ENCODE data around the gene PIGBOS1. TPM values are rescaled to one million over a fixed set of nuclear protein-coding genes. Genes with fewer than 3 reads are reported as not detected.

Gene PIGBOS1
- total and polyA plus RNA-seq, 2 experiments from 2014 or later = 13.7 to 30.4 TPM

- Histone ChIP-seq H3K4me3 (no peak overlapping the region), H3K27ac (no peak overlapping the region), H3K27me3 (no peaks in the 10 kb centered on the region), H3K36me3 (peaks cover 5% of the 10 kb centered on the region), H3K9me3 (ENCODE audit: low read depth) (no peaks in the 10 kb centered on the region), H3K4me1 (ENCODE audit: low read depth) (no peaks in the 10 kb centered on the region)
- DNase-seq (ENCODE audit: low read depth in 1 of 2, low spot score in 1 of 2) = no peak
- no peak for TF ChIP-seq CTCF (IDR thresholded peaks at IDR 0.05; ENCODE audit: low read depth, low read length)
Measured at GRCh38 chr15:55358471-55358870, 39.5 kb upstream of the PIGBOS1 start.

- peak in 1 of 2 donors; percentile 12 for DNase-seq (ENCODE audit: low read depth in 1 of 2, low spot score in 1 of 2)
- Histone ChIP-seq H3K27me3 (no peaks in the 10 kb centered on the region), H3K36me3 (peaks cover 5% of the 10 kb centered on the region), H3K4me1 (ENCODE audit: low read depth) (no peaks in the 10 kb centered on the region), H3K4me3 (no peak overlapping the region), H3K27ac (no peak overlapping the region), H3K9me3 (ENCODE audit: low read depth) (no peaks in the 10 kb centered on the region)
- no peak for TF ChIP-seq CTCF (IDR thresholded peaks at IDR 0.05; ENCODE audit: low read depth, low read length)
Measured at GRCh38 chr15:55357774-55358173, 38.9 kb upstream of the PIGBOS1 start.

- Histone ChIP-seq H3K9me3 (ENCODE audit: low read depth) (no peaks in the 10 kb centered on the region), H3K4me1 (ENCODE audit: low read depth) (no peaks in the 10 kb centered on the region), H3K4me3 (no peak overlapping the region), H3K36me3 (peaks cover 5% of the 10 kb centered on the region), H3K27ac (no peak overlapping the region), H3K27me3 (no peaks in the 10 kb centered on the region)
- no peak for TF ChIP-seq CTCF (IDR thresholded peaks at IDR 0.05; ENCODE audit: low read depth, low read length)
- no peak for DNase-seq (ENCODE audit: low read depth in 1 of 2, low spot score in 1 of 2)
Measured at GRCh38 chr15:55356985-55357585, 38.2 kb upstream of the PIGBOS1 start.

GRCh38 chr15:55353025-55353424, 34.1 kb upstream of the PIGBOS1 start:
- Histone ChIP-seq H3K4me1 (ENCODE audit: low read depth) (no peaks in the 10 kb centered on the region), H3K36me3 (peaks cover 5% of the 10 kb centered on the region), H3K9me3 (ENCODE audit: low read depth) (no peaks in the 10 kb centered on the region), H3K4me3 (no peak overlapping the region), H3K27ac (no peak overlapping the region), H3K27me3 (no peaks in the 10 kb centered on the region)
- TF ChIP-seq CTCF (IDR thresholded peaks at IDR 0.05; ENCODE audit: low read depth, low read length) = no peak
- no peak for DNase-seq (ENCODE audit: low read depth in 1 of 2, low spot score in 1 of 2)

GRCh38 chr15:55349282-55349681, 30.4 kb upstream of the PIGBOS1 start:
- no peak for DNase-seq (ENCODE audit: low read depth in 1 of 2, low spot score in 1 of 2)
- Histone ChIP-seq H3K27me3 (no peaks in the 10 kb centered on the region), H3K4me3 (no peak overlapping the region), H3K9me3 (ENCODE audit: low read depth) (no peaks in the 10 kb centered on the region), H3K27ac (no peak overlapping the region), H3K4me1 (ENCODE audit: low read depth) (peaks cover 4% of the 10 kb centered on the region), H3K36me3 (no peaks in the 10 kb centered on the region)
- no peak for TF ChIP-seq CTCF (IDR thresholded peaks at IDR 0.05; ENCODE audit: low read depth, low read length)
